Stimulated activated CD8-positive, alpha-beta memory T cell treated with anti-CD3 and anti-CD28 coated beads, Interleukin-4, amount 100 ng/mL, for 4 hours (primary cell): ENCODE data around the gene ATP1B3.
"Not testable (repeated sequence)": the region's sequence is repeated elsewhere in the genome, so short reads cannot be mapped to it uniquely, and the experiment has no call there.

ENCODE experiments used
- DNase-seq, 2 donors: peaks; one replicate each; pipeline ENCODE4 v3.0.0-alpha.2; 2020; ENCODE audit warnings: low read depth in 2 of 2, low spot score in 1 of 2

ATP1B3 gene

DNA sequence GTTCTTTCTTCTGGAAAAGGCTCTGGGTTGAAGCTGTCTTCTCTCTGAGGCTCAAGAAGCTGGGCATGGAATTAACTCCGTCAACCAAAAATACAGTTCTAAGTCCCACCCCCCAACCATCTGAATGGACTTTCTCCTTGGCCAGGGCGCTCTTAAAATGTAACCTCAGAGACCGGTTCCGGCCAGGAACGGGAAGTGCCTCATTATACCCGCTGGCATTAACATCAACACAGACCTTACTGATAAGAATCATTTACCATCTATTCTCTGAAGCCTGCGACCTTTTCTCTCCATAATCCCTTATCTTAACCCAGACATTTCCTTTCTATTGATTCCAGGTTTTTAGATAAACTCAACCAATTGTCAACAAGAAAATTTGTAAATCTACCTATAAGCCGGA lies 64.7 kb downstream of the ATP1B3 start:
- no peak for DNase-seq

DNA sequence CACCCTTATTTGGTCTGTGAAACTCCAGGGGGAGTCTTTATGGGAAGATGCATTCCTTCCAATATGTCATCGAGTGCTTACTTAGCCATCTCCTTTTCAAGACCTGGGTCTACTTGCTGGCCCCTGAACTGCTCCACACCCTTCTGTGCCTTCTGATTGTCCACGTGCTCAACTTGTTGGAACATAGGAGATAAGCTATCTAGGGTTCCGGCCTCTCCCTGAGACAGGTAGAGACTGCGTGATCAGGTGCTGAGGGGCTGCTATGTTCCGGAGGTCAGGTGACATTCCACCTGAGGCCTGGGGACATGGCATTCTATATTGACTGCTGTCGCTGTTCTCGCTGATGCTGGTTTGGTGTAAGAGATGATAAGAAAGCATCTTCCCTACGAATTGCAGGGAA lies 65.6 kb downstream of the ATP1B3 start:
- no peak for DNase-seq

DNA sequence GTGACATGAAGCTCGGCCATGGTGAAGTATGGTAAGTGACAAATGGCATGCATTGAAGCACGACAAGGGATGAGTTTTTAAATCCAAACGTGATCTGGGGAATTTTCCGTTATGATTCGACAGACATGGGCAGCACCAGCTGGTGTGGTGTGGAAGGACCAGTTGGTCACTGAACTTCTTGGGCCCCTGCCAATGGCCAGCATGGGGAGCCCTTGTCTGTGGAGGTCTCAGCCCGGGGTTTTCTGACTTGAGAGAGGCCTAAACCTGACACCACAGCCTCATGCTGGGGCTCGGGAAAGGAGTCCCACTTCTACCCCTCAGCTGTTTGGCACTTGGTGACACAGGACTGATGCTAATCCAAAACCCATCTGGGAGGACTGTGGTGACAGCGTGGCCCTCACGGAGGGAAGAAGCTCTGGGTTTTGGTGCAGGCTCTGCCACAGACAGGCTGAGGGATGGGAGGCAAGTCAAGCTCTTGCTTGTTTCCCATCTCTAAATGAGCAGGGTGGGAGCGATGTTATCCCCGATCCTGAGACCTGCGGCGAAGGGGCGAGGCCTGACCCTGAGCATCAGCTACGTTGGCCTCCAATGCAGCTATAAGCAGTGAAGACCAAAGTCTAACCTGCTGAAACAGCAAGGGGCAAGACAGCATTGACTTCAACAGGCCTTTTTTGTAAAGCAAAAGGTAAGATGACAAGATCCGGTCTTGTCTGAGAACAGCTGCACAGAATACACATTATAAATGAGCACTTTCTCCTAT lies 69.5 kb downstream of the ATP1B3 start:
- no peak for DNase-seq

DNA sequence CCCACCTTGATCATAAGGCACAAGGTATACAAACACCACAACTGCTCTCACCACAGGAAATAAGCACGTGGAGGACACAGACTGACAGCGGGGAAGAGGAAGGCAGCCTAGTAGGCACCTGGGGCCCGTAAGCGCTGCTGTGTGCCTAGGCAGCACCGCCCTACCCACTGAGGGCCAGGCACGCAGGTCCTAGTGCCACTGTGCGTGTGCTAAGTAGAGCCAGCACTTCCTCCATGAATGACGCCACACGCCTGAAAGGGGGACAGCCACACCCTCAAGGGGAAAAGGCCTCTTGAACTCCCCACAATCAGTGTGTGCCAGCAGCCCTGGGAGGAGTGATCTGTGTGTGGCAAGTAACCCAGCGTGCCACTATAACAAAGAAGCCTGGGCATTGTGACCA lies 73.0 kb downstream of the ATP1B3 start:
- no peak for DNase-seq

DNA sequence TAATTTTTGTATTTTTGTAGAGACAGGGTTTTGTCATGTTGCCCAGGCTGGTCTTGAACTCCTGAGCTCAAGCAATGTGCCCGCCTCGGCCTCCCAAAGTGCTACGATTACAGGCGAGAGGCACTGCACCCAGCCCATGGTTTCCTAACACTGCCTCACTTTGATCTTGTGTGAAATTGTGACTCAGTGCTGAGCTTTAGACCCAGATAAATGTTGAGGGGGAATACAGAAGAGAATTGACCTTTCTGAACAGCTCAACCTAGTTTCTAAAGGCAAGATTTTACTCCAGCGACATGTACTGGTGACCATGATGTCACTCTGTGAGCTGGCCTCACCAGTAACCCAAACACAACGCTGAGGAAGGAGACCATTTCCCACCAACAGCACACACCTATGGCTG lies 73.5 kb downstream of the ATP1B3 start:
- DNase-seq = no peak

DNA sequence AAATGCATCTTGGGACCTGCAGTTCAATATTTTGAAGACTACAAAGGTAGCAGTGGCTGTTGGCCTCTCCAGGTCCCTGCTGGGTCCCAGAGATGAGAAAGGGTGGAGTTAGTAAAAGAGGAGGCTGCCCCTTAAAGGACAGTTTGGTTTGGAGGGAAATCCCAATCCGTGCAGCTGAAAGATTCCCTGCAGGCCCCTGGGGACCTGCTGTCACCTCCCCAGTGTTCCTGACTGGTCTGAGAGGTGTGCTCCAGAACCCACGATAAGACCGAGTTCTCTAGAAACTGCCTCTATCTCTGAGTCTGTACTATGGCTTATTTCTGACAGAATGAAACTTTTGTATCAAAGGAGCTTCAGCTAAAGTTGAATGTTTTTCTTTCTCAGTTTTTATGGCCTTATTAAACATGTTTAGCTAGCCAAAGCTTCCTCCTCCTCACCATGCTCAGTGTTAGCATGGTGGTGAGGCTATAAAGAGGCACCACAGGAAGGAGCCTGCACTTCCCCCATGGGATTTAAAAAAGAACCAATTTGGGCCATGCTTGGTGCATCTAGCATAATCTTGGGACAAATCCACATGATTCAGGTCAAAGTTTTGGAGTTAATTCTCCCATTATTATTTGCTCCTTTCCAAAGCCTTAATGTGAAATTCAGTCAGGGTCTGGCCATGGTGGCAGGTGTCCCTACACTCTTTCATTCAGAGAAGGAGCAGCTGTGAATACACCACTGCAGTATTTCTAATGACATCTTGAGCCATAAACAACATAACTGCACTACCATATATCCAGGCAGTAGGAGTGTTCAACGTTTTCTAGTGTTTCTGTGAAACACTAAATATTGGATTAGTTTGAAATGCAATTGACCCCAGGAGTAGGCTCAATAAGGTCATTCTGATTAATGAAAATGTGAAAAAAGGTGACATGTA lies 74.4 kb downstream of the ATP1B3 start:
- DNase-seq = no peak

DNA sequence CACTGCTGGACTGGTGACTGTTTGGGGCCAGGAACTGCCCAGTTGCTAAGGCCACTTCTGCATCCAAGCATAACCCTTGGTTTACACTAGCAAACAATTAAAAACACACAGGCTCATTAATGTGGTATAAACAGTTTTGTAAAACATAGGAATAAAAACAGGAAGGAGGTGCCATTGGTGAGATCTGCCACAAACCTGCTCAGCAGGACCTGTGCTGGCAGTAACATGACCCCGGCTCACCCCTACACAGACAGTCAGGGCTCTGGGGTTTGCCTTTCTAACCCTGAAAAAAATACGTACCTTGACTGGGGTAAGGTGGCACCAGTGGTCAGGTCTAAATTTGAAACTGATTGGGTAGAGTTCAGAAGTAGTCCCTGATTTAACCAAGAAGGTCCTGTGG lies 76.2 kb downstream of the ATP1B3 start:
- no peak for DNase-seq

DNA sequence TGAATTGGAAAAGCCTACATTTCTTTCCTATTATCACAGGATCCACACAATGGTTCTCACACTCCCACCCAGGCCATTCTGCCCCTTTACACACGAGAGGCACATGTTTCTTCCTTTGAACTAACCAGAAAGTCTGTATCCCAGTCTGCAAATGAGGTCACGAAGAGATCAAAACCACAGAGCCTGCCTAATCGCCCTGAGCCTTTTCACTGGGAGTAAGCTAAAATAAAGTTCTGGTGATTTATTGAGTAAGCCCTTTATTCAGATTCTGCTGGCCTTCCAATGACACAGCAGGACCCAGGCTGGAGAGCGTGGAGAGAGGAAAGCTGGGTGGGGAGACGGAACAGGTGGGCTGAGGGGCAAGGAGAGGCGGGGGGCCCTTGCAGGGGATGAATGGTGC lies 78.7 kb downstream of the ATP1B3 start:
- DNase-seq = no peak

DNA sequence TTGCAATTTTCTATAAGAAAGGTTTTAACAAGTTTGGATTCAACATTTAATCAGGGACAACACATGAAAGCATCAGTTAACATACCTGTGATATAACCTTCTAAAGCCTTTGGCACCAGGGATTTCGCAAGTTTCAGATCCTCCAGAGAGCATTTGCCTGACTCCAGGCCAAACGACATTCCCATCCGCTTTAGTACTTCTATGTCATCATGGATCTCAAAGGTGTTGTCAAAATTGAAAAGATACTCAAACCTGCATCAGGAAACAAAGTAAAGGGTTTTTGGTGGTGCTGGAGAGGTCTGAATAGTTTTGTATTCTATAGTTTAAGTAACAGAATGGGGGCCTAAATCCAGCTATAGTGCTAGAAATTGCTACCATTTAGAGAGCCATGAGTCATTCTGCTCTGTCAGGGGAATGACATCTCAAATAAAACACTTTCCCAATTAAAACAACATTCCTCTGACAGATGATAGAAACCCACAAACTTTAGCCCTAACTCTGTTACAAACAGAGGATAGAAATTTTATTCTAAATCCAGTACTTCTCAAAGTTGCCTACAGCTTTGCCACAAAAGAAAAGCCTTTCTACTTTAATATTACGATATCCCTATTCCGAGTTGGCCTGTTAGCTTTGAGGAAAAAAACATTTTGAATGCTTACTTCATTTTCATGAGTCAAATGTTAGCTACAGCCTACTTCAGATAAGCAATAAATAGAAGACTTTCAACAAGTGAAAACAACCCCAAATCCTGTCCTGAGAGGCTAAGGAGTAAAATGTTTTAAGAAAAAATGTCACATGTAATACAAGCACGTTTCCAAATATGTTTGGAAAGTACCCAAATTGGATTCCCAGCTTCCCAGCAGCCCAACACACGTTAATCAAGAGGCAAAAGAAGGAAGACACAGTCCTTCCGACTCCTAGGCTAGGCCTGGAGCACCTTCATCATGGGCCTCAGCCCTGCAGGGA lies 83.4 kb downstream of the ATP1B3 start:
- DNase-seq = no peak

DNA sequence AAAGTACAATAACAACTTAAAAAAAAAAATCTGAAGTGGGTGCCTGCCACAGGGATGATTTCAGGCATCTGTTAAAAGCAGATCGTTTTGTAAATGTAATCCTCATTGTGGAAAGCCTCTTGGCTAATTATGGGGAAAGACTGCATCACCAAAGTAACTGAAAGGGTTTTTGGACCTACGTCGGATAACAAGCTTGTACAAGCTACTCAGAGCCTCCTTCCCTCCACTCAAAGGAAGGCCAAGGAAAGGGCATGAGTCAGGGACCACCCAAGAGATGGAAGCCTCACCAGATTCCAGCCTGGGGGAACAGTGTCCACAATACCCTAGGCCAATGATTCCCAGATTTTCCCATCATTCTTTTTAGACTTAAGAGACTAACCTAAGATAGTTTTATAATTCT lies 84.3 kb downstream of the ATP1B3 start:
- DNase-seq = no peak

DNA sequence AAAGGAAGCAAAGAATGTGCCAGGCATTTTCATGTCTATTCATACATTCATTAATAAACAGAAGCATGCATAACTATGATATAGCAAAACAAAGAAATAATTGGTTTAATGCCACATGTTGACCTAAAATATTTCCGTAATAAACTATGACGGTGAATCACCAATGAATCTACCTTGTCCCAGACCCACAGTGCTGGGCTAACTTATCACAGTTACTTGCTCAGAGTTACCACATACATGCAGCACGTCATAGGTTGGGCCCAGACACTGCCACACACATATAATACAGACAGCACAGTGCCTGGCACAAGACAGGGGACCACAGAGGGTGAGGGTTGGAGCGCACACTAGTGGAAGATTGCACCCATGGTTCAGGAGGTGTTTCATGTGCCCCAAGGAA lies 86.9 kb downstream of the ATP1B3 start:
- no peak for DNase-seq

DNA sequence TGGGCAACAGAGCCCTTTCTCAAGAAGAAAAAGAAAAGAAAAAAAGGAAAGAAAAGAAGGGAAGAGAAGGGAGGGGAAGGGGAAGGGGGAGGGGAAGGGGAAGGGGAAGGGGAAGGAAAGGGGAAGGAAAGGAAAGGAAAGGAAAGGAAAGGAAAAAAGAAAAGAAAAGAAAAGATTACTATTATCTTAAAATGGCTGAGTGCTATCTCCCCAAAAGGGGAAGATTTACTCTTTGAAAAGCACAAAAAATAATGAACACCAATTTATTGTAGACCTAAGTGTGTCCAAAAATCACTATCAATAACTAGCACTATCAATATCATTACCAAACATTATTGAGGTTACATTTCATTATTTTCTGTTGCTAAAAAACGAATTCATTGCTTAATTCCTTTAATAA lies 89.0 kb downstream of the ATP1B3 start:
- DNase-seq = no peak

DNA sequence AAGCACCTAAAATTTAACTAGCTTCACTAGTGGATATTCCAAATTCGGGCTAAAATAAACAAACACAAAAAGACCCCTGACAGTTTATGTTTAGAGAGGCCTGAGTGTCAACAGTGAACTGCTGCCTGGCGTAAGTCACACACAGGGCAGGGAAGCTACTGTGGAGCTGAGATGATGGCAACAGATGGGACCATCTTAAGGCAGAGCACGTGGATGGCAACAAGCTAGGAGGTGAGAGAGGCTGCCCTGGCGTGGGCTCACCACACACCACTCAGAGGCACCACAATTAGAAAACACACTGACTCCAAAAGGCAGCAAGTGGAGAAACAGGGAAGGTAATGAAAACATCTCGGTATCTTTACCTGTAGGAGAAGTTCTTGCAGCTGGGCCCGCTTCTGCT lies 93.3 kb downstream of the ATP1B3 start:
- no peak for DNase-seq

DNA sequence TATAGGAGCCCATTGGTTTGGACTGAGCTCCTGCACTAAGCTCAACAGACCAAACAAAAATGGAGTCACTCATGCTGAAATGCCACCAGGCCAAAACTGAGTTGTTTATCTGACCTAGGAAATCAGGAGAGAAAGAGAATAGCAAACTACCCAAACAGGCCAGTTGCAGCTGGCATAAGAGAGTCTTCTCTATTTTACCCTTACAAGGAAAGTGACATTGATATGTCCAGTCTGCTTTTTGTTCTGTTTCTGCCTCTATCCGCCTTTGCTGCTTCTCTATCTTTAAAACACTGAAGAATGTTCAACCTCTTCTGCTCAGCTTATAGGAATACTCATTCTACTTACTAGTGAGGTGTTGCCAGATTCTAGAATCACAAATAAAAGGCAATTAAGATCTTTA lies 95.1 kb downstream of the ATP1B3 start:
- no peak for DNase-seq

DNA sequence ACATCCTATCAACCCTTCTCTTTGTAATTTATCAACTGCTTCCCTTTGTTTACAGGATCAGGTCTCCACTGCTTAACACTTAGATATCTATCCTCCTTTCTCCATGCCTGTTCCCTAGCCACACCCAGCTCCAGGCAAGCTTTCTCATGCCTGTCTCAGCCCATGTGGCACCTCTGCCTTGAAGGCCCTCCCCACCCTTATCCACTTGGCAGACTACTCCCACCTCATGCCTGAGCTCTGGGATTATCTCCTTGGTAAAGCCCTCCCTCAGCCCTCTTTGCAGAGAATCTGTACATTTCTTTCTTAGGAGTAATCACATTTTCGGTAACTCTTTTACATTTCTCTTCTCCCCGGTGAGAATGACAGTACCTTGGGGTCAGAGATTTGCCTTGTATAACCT lies 96.0 kb downstream of the ATP1B3 start:
- DNase-seq = no peak

DNA sequence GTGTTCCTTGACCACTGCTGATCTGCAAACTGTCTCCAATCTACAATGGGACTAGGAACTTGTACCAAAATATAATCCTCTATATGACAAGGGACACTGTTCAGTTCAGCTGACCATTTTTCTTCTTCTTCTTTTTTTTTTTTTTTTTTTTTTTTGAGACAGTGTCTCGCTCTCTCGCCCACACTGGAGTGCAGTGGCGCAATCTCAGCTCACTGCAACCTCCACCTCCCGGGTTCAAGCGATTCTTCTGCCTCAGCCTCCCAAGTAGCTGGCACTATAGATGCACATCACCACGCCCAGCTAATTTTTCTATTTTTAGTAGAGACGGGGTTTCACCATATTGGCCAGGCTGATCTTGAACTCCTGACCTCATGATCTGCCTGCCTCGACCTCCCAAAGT lies 98.3 kb downstream of the ATP1B3 start:
- DNase-seq = not testable (repeated sequence)
